Stimulated activated CD4-positive, alpha-beta T cell treated with anti-CD3 and anti-CD28 coated beads, TNF-alpha, amount 100 ng/mL, for 24 hours (primary cell): Measurements from ENCODE around the gene TTLL9.
A peak's percentile ranks its signal among the peaks of the same experiment; 100 is the strongest.
"Not testable (repeated sequence)": the region's sequence is repeated elsewhere in the genome, so short reads cannot be mapped to it uniquely, and the experiment has no call there.

Experiments
- DNase-seq, 3 experiments: peaks; one replicate each; pipeline ENCODE4 v3.0.0-alpha.2; 2020; ENCODE audit warnings: low read depth in 3 of 3

Gene TTLL9, protein sequence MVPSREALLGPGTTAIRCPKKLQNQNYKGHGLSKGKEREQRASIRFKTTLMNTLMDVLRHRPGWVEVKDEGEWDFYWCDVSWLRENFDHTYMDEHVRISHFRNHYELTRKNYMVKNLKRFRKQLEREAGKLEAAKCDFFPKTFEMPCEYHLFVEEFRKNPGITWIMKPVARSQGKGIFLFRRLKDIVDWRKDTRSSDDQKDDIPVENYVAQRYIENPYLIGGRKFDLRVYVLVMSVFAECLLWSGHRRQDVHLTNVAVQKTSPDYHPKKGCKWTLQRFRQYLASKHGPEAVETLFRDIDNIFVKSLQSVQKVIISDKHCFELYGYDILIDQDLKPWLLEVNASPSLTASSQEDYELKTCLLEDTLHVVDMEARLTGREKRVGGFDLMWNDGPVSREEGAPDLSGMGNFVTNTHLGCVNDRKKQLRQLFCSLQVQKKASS

DNA sequence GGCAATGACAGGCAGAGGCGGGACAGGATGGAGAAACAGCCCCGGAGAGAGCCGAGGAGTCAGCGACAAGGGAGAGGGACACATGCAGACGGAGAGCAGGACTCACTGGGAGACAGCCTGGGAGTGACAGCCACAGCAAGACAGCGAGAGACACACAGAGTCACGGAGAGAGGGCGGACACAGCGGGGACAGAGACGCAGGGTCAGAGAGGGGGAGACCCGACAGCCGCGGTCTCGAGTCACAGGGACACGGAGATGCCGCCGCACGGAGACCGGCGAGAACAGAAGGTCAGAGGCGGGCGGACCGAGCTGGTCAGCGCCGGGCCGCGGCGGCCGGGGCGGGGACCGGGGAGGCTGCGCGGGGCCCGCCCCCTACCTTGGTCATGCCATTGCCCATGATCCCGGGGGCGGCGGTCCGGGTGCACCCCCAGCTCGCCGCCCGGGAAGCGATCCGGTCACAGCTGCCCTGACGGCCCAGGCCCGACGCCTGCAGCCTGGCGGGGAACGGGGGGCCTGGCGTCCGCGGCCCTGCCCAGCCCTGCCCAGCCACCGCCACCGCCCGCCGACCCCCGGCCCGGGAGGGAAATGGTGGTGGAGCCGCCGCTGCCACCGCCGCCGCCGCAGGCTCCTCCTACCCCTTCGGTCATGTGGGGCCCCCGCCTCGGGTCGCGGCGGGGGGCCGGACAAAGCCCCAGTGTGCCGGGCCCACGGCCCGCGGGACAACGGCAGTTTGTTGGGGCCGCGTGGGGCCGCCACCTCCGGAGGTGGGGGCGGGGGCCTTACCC lies at the start of gene TTLL9, which contains the start of gene DUSP15:
Gene TTLL9, plus strand, starts transcription at position 693 of the 784 bp plus-strand sequence. CDS start 493 bp downstream, outside the sequence.
Gene DUSP15, minus strand, starts transcription at position 586 of the 784 bp plus-strand sequence. Its CDS starts 190 bp downstream, at position 396.
- no peak for DNase-seq

DNA sequence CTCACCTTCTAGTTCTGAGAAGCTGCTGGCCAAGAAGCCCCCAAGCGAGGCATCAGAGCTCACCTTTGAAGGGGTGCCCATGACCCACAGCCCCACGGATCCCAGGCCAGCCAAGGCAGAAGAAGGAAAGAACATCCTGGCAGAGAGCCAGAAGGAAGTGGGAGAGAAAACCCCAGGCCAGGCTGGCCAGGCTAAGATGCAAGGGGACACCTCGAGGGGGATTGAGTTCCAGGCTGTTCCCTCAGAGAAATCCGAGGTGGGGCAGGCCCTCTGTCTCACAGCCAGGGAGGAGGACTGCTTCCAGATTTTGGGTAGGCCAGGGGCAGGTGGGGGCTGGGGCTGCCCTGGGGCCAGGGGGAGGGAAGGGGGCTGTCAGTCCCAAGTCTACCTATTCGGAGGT lies 49.0 kb upstream of the TTLL9 start:
- no peak for DNase-seq

DNA sequence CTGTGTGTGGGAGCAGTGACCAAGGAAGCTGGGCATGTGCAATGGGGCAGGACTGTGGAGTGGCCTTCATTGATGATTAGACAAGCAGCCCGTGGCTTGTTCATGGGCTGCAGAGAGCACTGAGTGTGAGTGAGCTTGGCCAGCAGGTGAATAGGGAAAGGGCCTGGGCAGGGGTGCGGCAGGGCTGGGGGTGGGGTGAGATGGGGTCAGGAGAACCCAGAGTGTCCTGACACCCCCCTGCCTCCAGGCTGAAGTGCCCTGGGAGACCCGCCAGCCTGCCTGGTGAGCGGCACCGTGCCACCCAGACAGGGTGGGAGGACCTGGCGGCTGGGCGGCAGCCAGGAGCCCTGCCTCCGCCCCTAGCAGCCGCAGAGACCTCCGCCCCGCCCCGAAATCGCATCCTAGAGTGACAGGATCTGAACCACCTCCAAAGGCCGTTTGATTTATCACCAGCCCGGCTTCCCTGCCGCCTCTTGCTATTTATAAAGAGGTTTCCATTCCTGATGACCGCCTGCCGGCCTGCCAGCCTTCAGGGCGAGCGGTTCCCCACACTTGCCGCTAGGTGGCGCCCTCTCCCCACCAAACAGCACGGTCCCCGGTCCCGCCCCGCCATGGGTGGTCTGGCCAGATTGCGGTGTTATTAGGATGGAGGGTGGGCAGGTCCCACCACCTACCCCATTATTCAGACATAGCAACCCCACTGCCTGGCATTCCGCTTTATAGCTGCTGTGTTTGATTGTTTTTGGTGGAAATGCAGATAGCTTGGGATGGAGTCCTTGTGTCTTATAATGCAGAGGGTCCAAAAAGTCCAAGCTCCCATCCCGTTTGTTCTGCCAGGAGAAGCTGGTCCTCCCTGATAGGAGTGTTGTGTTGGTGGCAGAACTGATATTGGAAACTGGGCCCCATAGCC lies 47.8 kb upstream of the TTLL9 start:
- DNase-seq = peak; percentile 60 to 65 (median 63)

DNA sequence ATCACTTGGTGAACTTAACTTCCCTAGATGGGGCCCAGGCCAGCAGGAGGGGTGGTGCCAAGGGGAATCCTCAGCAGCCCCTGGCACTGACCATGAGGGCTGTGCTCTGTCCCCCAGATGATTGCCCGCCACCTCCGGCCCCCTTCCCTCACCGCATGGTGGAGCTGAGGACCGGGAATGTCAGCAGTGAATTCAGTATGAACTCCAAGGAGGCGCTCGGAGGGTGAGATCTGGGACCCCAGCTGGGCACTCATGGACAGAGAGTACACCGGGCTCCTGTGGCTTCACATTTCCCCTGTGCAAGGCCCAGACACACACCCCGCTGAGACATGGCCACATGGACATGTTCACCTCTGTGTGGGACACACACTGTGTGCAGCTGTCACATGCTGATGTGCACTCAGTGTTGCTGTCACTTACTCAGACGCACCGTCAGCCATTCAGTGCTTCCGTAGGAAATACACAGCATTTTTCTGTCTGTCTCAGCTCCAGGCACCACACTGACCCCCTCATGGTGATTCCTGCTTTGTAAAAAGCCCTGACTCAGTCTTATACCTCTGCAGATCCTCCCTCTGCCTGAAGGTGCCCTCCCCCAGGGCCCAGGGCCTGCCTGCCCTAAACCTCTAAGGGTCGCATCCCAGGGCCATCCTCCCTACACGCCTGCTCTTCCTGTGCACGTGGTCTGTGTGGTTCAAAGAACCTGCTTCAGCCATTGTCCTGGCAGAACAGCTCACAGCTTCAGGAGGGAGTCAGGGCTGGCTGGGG lies 46.9 kb upstream of the TTLL9 start:
- no peak for DNase-seq

DNA sequence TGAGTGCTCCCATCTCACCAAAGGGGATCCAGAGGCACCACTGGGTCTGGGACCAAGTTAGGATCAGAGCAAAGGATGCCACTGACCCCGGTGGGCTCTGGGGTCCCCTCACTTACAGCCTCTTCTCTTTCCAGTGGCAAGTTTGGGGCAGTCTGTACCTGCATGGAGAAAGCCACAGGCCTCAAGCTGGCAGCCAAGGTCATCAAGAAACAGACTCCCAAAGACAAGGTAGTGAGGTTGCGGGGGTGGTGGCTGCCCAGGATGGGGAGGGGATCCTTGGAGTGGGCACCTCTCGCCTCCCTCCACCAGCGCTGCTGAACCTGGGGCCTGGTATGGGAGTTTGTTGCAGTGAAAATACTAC lies 46.3 kb upstream of the TTLL9 start:
- DNase-seq = no peak

DNA sequence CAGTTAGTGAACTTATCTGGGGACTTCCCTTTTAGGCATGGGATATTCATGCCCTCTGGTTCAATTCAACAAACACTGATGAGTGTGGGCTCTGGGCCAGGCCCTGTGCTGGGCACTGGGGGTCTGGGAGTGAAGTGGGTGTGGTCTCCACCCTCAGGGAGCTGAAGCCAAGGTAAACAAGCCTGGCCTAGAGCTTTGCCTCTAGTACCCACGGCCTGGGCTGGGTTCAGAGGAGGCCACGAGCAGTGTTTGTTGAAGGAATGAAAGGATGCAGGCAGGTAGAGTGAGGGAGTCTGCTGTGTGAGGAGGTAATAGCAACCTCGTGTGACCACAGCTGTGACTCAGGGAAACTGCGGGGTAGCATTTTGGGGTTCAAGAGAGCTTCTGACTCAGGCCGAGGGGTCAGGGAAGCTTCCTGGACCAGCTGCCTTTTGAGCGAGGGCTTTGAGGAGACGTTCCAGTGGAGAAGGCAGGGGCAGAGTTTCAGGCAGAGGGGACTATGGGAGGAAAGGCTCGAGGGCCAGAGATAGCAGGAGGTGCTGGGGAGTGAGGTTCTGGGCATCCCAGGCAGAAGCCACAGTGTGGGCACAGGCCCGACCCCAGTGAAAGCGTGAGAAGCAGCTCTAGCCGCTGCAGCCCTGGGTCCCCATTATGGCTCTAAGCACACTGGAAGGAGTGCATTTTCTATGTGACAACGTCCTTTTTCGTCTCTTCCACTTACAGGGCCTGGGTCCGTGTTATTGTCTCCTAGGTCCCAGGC lies 45.7 kb upstream of the TTLL9 start:
- no peak for DNase-seq

DNA sequence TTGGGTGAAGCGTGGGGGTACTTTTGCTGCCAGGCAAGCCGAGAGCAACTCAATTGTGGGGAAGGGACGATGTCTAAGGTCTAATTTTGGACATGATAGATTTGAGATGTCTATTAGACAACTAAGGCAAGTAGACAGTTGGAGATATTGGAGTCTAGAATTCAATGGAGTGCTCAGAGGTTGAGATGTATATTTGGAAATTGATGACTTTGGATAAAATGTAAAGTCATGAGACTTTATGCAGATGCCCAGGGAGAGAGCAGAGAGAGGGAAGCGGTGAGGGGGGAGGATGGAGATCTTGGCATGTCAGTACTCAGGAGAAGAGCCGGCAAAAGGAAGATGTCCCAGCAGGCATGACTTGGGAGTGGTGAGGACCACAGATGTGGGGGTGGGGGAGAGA lies 44.4 kb upstream of the TTLL9 start:
- no peak for DNase-seq

DNA sequence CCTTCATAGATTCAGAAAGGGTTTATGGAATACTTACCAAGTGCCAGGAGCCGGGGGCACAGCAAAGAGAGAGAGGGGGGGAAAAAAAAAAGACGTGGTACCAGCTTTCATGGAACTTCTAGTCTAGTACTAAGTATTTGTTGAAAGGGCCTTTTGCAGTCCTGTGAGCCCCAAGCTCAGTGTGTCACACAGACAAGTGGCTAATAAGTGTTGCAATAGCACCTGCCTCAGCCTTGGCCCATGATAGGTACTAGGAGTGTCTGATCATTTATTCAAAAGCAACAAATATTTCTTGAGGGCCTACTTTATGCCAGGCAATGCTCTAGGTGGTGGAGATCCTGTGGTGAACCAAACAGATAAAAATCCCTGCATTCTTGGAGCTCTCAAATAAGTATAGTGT lies 43.4 kb upstream of the TTLL9 start:
- no peak for DNase-seq

DNA sequence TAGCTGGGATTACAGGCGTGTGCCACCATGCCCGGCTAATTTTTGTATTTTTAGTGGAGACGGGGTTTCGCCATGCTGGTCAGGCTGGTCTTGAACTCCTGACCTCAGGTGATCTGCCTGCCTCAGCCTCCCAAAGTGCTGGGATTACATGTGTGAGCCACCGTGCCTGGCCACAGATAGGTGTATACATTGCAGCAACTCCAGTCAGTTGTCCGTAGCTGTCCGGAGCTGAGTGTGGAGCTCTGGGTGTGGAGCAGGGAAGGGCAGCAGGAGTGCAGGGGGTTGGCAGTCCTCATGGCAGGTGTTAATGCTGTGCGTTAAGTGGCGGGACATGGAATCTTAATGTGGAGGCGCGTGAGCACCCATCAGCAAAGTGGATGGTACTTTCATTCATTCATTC lies 42.4 kb upstream of the TTLL9 start:
- DNase-seq = not testable (repeated sequence)

DNA sequence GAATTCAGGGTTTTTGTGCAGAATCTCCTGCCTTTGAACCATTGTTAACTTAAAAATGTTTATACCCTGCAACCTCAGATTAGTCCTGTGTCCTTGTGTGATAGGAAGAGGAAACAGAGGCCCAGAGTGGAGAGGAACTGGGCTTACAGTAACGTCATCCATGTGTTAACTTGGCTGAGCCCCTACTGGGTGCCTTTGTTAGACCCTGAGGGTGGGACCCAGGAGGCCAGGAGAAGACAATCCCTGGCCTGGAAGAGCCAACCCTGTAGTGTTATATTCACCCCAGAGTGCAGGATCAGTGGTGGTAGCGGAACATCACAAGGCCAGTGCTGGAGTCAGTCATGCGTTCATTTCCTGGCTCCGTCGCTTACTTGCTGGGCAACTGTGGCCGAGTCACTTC lies 40.7 kb upstream of the TTLL9 start:
- no peak for DNase-seq

DNA sequence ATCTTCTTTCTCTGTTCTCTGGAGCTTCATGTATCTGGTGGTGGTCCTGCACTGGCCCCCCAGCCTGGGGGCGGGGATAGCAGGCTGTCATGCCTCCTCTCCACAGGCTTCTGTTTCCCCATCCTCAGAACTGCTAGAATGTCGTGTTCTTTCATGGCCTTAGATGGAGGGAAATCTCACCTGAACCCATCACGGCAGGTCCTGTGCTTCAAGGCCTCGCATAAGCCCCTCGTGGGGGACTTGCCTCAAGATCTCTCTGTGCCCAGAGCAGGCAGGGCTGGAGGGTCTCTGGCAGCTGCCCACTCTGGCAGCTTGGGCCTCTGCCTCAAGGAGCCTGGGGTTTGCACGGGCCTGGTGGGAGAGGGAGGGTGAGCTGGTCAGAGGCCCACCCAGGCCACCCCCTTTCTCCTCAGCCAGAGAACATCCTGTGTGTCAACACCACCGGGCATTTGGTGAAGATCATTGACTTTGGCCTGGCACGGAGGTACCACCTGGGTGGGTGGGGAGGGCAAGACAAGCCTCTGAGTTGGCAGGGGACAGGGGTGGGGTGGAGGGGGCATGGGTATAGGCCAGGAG lies 39.9 kb upstream of the TTLL9 start:
- DNase-seq = no peak

DNA sequence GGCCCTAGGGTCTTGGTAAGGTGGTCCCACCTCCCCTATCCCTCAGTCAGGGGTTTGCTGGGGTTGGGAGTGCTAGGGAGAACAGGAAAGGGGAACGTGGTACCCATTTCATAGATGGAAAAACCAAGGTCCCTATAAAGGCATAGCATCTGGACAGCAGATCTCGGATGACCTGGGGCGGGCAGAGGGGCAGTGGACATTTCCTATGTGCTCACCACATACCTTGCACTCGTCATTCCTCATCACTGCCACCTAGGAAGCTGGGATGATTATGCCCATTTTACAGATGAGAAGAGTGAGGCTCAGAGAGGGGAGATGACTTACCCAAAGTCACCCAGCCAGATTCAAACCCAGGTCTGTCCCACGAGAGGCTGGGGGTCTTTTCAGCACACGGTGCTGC lies 39.2 kb upstream of the TTLL9 start:
- no peak for DNase-seq

DNA sequence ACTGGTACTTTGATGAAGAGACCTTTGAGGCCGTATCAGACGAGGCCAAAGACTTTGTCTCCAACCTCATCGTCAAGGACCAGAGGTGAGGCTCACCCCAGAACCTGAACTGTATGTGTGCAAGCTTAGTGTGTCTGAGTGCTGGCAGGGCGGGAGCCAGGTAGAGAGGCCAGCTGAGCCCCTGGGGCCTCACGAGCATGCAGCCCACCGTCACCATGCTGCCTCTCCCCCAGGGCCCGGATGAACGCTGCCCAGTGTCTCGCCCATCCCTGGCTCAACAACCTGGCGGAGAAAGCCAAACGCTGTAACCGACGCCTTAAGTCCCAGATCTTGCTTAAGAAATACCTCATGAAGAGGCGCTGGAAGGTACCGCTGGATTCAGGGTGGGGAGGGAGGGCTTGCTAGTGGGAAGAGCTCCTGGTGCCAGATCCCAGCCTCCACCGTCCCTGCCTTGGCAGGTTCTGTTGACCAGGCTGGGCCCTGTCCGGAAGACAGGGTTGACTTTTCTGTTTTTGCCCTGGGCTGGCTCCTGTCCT lies 38.6 kb upstream of the TTLL9 start:
- DNase-seq = no peak

DNA sequence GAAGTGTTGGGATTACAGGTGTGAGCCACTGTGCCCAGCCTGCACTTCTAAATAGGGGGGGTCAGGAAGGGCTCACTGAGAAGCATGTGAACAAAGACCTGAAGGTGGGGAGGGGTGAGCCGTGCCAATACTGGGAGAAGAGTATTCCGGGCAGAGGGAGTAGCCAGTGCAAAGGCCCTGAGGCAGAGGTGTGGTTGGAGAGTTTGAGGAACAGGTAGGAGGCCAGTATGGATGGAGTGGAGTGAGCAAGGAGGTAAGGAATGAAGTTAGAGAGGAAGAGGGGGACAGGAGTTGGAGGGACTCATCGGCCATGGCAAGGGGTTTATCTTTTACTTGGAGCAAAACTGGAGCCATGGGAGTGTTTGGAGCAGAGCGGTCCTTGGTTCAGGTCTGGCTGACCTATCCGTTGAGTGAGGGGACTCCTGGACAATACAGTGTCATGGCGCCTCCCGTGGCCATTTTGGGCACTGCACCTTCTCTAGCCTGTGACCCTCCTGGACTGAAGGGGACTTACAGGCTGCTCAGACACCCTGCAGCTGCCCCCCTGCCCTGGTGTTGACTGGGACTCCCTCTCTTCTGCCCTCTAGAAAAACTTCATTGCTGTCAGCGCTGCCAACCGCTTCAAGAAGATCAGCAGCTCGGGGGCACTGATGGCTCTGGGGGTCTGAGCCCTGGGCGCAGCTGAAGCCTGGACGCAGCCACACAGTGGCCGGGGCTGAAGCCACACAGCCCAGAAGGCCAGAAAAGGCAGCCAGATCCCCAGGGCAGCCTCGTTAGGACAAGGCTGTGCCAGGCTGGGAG lies 37.1 kb upstream of the TTLL9 start:
- DNase-seq = peak; percentile 22 to 63 (median 40)

DNA sequence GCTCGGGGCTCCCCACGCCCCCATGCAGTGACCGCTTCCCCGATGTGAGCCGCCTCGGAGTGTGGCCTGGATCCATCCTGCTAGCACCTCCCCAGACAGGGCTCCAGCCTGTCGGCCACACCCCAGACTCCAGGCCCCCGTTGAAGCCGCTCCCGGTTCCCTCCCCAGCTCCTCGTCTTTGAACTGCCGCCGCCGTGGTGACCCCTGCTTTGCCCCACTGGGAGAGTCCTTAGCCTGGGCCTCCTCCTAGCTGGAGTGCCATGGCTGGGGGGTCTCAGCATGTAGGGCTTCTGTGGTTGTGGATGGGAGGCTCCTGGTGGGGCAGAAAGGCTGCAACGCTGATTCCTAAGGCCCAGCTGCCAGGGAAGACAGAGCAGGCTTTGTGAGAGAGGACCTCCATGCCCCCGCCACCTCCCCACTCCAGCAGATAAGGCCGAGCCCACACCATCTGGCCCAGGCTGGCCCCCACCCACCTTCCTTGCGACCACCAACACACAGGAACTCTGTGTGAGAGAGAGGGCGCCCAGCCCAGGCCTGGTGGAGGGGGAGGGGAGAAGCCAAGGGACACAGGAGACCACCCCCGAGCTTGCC lies 36.4 kb upstream of the TTLL9 start:
- DNase-seq = no peak

DNA sequence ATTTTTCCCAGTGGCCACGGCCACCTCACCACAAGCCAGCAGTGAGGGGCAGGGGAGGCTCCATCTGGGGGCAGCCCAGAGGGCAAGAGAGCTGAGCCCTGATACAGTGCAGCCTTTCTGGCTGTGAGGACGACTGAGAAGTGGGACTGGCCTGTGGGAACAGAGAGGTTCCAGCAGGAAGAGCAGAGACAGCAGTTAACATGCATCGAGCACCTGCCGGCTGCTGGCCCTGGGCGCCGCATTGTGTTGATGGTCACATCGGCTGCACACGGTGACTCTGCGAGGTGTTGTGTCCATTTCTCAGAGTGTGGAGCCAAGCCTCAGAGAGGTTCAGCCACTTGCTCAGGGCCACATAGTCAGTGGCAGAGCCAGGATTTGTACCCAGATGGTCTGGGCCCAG lies 34.9 kb upstream of the TTLL9 start:
- no peak for DNase-seq

DNA sequence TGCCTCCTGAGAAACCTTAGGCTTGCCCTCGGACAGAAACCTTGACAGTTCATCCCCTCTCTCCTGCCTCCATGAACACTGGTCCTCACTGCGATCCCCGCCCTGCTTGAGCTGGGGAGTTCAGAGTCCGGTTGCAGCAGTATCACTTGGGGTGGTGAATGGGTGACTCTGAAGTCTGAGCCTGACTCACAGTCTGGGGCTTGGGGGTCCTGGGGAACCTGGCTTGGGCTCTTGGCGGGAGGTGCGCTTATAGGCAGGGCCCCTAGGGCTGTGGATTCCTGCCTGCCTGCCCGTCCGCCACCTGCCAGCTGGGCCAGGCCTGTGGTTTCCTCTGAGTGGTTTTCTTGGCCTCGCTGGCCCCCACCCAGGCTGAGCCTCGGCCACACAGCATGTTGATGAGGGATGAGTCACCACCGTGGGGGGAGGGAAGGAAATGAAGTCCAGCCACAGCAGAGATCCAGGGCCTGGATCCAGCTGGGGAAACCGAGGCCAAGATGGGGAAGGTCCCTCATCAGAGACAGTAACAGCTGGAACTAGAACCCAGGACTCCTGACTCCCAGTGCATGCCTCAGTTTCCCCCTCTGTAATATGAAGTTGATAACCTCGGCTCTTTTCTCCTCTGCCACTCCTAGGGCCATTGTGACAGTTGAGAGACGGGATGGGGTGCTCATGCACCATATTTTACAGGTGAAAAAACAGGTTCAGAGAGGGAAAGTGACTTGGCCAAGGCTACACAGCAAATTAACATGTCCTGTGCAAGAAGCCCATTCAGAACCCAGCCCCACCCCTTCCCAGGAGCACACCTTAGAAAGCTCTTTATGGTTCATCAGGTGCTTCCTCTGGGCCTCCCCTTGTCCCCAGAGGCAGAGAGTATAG lies 34.2 kb upstream of the TTLL9 start:
- peak in 1 of 3 experiments; percentile 16 for DNase-seq
